ENCODE results near the gene SUGCT. TPM values are rescaled to one million over a fixed set of nuclear protein-coding genes. Genes with fewer than 3 reads are reported as not detected.
A peak's percentile ranks its signal among the peaks of the same experiment; 100 is the strongest.

The SUGCT gene
- total RNA-seq, 1 experiment from 2014 or later, result 14.4 TPM

DNA sequence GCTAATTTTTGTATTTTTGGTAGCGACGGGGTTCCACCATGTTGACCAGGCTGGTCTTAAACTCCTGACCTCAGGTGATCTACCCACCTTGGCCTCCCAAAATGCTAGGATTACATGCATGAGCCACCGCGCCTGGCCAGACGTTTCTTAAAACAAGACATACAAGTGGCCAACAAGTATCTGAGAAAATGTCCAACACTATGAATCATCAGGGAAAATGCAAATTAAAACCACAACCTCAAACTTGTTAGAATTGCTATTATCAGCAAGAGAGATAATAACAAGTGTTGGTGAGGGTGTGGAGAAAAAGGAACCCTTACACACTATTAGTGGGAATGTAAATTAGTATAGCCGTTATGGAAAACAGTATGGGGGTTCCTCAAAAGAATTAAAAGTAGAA lies 148.6 kb downstream of the SUGCT start:
- no peak for DNase-seq (ENCODE audit: low read depth, low spot score)
- in situ Hi-C loops (cut with HindIII; ENCODE audit: low pct_unique_long_range_greater_than_20kb, low sequenced_read_pairs), result no loop called here

DNA sequence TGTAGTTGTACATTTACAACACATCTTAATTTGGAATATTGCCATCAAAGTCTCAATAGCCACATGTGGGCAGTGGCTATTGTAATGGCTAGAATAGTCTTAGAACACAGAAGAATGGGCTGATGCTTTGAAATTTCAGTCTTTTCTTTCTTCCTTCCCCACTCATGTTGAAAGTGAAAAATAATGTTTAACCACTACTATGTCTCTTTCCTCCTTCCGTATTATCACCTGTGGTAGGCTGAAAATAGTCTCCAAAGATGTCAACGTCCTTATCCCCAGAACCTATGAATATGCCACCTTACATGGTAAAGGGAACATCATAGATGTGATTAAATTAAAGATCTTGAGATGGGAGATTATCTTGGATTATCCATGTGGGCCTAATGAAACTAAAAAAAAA lies 154.0 kb downstream of the SUGCT start:
- in situ Hi-C loops (cut with HindIII; ENCODE audit: low pct_unique_long_range_greater_than_20kb, low sequenced_read_pairs), result no loop called here
- no peak for DNase-seq (ENCODE audit: low read depth, low spot score)

DNA sequence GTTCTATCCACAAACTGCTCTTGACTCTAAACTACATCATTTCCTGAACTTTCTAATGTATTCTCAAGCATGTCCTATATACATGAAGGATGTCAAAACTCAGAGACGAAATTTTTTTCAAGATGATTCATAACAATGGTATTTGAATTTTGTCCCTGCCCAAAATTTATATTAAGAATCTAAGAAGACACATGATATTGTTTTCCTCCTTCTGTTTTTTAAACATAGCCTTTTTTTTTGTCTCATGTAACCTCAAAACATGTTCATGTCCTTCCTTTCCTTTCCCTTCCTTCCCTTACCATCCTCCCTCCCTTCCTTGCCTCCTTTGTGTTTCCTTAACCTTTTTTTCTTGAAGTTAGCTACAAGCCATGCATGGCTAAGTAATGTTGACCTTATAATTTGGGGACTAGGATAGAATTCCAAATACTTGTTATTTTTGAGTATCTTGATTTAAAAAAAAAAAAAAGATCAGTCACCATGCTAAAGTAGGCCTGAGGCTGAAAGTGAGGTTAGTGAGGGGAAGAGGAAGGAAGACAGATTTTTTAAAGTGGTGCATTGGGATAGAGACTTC lies 163.0 kb downstream of the SUGCT start:
- in situ Hi-C loops (cut with HindIII; ENCODE audit: low pct_unique_long_range_greater_than_20kb, low sequenced_read_pairs), result no loop called here
- no peak for DNase-seq (ENCODE audit: low read depth, low spot score)

DNA sequence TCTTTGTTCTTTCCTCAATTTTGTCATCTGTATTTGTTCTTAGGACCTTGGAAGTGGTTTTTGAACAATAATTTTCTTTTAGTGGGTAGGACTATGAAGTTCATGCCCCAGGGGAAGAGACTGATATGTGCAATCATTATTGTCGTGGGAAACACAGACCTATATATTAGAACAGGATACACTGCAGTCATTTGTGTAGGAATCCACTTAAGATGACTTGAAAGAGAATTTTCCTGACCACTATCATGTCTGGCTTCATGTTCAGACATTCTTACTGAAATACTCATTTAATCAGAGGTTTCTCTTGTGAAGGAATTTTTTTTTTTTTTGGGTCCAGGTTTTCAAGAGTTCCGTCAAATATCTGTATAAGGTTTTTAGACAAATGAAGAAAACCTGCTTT lies 163.6 kb downstream of the SUGCT start:
- in situ Hi-C loops (cut with HindIII; ENCODE audit: low pct_unique_long_range_greater_than_20kb, low sequenced_read_pairs), result no loop called here
- peak; percentile 89 for DNase-seq (ENCODE audit: low read depth, low spot score)

DNA sequence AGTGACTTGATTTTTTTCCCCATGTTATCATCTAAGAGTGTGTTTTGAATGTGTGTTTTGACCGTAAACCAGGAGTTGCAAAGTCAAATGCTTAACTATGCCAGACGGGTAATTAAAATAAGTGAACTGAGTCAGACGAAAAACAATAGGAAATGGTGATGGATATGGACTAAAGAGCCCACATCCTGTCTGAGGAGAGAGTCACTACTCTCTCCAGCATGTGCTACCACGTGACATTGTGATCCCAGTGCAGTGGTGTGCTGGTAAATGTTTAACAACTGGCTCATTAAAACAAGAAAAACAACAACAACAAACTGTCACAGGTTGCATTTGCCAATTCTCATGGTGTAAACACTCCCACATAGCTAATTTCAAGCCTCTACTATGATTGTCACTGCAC lies 164.3 kb downstream of the SUGCT start:
- in situ Hi-C loops (cut with HindIII; ENCODE audit: low pct_unique_long_range_greater_than_20kb, low sequenced_read_pairs), result no loop called here

DNA sequence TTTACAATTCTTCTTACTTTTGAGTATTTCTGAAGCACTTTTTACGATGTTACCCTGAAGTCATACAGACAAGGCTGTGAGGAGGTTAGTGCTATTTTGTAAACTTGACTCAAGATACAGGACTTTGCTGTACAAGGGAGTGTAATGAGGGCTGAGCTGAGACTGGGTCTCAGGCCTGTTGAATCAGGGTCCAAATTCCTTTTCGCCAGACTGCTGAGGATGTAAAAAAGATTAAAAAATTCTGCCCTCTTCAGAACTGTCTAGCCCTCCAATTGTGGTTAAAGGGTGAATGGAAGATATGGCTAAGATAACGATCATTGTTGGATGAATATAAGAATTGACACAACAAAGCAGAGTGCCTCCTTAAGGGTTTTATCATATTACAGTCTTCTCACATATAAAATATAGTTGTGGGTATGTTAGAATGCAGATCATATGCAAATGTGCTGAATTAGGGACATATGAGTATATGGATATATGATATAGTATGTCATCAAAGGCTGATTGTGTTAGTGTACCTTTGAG lies 165.4 kb downstream of the SUGCT start:
- no peak for DNase-seq (ENCODE audit: low read depth, low spot score)
- in situ Hi-C loops (cut with HindIII; ENCODE audit: low pct_unique_long_range_greater_than_20kb, low sequenced_read_pairs), result no loop called here

More for the DNA sequence above, 164.3 kb downstream of the SUGCT start:
- DNase-seq (ENCODE audit: low read depth, low spot score), result peak; percentile 54

DNA sequence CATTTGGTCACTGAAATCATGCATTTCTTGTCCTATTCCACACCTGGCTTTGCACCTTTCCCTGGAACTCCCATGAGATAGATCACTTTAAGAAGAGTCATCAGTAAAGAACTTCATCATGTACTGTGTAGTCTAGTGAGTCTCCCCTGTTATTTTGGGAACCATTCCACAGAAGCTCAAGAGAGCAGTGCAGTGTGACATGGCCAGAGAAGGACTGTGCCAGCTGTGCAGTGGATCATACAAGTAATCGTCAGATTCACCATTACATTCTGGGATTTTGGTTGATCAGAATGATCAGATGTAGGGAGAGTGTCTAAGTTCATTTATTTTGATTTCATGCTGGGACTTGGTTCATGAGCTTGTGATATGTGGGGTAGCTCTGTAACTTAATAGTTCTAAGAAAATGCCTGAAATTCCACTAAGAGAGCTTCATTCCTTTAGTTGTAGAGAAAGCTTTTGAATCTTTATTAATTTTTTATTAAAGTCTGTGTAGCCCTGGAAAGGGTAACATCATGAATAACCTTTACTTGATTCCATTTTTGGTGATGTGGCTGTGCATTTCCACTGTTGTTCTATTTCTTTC lies 166.8 kb downstream of the SUGCT start:
- in situ Hi-C loops (cut with HindIII; ENCODE audit: low pct_unique_long_range_greater_than_20kb, low sequenced_read_pairs), result no loop called here
- DNase-seq (ENCODE audit: low read depth, low spot score), result no peak

DNA sequence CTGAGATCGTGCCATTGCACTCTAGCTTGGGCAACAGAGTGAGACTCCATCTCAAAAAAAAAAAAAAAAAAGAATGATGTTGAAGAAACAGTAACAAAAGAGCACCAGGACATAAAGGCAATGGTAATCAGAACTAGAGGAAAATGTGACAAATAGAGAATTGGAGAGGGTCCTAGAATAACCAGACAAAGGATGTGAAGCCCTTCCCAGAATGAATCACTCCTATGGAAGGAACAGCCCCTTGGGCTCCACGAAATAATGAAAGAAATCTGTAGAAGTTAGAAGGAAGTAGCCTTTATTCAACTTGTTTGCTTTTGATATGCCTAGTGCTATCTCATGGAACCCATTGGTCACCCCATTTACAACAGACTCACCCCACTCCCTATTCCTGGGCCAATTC lies 169.2 kb downstream of the SUGCT start:
- DNase-seq (ENCODE audit: low read depth, low spot score), result no peak
- in situ Hi-C loops (cut with HindIII; ENCODE audit: low pct_unique_long_range_greater_than_20kb, low sequenced_read_pairs), result no loop called here

DNA sequence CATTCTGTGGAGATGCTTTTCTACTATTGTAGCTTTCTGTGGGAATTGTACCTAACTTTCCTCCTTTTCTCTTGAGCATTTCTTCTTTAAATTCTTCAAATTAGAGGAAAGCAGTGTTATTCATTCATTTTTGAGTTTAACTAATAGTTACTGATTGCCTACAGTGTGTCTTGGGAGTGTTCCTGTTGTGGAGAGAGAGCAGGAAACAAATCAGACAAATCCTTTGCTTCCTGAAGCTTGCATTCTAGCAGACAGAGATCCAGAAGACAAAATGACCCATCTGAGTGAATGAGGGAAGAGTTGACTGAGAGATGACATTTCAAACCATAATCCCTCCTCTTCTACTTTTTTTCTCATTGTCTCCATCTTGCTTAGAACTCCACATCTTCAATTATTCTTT lies 170.4 kb downstream of the SUGCT start:
- in situ Hi-C loops (cut with HindIII; ENCODE audit: low pct_unique_long_range_greater_than_20kb, low sequenced_read_pairs), result no loop called here
- DNase-seq (ENCODE audit: low read depth, low spot score), result no peak

DNA sequence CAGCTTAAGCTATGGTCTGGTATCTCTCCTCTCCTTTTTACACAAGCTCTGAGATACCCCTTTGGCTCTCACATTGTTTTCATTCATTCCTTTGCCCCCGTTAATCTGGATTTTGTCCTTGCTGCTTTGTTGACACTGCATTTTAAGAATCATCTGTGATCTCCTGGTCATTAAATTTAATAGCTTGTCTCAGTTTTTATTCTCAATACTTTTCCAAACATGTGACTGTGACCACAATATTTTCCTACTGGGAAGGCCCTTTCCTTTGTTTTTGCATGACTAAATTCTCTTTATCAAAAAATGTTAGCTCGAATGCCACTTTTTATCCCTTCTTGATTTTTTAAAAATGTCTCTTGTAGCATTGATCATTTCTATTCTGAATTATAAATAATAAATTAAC lies 171.2 kb downstream of the SUGCT start:
- in situ Hi-C loops (cut with HindIII; ENCODE audit: low pct_unique_long_range_greater_than_20kb, low sequenced_read_pairs), result no loop called here

DNA sequence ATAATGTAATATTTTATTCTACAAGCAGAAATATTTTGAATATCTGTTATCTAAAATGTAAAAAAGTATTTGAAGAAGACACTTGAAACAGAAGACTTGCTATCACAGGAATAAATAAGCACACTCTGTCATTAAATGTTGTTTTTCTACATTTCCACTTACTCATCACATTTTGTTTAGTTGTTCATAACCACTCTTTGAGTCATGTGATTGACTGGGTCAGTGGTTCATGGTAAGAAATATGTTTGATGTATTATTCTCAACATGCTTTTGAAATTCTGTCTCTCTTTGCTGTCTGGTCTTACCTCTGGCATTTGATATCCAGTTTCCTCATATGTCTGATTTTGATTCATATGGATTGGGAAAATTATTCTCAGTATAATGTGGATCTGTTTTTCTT lies 171.8 kb downstream of the SUGCT start:
- in situ Hi-C loops (cut with HindIII; ENCODE audit: low pct_unique_long_range_greater_than_20kb, low sequenced_read_pairs), result no loop called here
- DNase-seq (ENCODE audit: low read depth, low spot score), result peak; percentile 14

More for the DNA sequence above, 171.2 kb downstream of the SUGCT start:
- DNase-seq (ENCODE audit: low read depth, low spot score), result no peak

DNA sequence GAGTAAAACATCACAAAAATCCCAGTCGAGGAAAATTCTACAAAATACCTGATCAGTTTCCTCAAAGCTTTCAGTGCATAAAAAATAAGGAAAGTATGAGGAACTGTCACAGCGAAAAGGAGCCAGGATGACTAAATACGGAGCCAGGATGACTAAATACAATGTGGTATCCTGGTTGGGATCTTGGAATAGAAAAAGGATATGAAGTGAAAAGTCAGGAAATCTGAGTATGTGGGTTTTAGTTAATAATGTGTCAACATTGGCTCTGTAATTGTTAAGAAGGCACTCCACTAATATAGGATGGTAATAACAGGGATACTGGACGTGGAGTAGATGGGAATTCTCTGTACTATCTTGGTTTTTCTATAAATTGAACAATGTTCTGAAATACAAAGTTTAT lies 175.5 kb downstream of the SUGCT start:
- in situ Hi-C loops (cut with HindIII; ENCODE audit: low pct_unique_long_range_greater_than_20kb, low sequenced_read_pairs), result no loop called here
- no peak for DNase-seq (ENCODE audit: low read depth, low spot score)

DNA sequence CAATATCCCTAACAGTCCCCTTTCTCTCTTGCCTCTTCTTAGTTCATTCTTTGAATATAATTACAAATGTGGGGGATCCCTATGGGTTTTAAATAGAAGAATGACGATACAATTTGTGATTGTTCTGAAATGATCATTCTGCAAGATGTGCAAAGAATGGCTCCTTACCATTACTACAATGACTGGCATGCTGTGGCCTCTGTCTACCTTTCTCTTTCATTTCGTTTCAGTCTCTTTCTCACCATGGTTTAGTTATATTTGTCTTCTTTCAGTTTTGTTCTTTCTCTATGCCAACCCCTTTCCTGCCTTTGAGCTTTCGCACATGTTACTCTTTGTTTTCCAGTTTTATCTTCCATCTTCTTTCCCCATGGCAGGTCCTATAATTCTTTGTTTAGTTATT lies 176.5 kb downstream of the SUGCT start:
- in situ Hi-C loops (cut with HindIII; ENCODE audit: low pct_unique_long_range_greater_than_20kb, low sequenced_read_pairs), result no loop called here

DNA sequence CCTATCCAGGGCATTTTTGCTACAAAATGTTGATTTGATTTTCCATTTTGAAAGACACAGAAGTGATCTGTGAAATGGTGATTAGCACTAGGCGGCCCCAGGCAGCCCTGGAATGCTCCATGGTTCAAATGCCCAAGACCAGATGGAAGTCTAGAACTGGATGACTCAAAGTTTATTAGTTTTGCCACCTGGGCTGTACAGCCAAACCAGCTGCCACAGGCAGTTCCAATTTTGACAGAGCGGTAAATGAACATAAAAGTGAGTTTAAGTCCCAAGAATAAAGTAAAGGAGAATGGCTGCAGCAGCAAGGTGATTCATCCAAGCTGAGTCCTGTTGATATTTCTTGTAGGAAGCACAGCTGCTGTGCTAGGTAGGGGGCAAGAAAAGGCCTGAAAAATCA lies 180.5 kb downstream of the SUGCT start:
- in situ Hi-C loops (cut with HindIII; ENCODE audit: low pct_unique_long_range_greater_than_20kb, low sequenced_read_pairs), result no loop called here
- DNase-seq (ENCODE audit: low read depth, low spot score), result no peak

More for the DNA sequence above, 176.5 kb downstream of the SUGCT start:
- DNase-seq (ENCODE audit: low read depth, low spot score), result no peak

DNA sequence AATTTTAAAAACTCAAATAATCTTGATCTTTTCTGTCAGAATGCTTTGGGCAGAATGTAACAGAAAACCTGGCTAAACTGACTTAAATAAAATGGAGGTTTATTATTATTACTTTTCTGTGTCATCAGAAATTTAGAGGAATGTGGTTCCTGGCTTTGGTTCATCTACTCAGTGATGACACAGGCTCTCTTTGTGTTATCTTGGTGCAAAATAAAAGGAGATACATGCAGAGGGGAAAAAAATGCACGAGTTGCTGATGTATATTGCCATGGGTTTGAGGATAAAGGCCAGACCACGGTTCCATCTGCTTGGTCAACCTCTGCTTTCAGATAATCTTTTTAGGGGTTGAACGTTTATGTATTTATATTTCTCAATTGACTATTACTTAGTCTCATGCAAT lies 181.4 kb downstream of the SUGCT start:
- in situ Hi-C loops (cut with HindIII; ENCODE audit: low pct_unique_long_range_greater_than_20kb, low sequenced_read_pairs), result no loop called here
- peak; percentile 57 for DNase-seq (ENCODE audit: low read depth, low spot score)

DNA sequence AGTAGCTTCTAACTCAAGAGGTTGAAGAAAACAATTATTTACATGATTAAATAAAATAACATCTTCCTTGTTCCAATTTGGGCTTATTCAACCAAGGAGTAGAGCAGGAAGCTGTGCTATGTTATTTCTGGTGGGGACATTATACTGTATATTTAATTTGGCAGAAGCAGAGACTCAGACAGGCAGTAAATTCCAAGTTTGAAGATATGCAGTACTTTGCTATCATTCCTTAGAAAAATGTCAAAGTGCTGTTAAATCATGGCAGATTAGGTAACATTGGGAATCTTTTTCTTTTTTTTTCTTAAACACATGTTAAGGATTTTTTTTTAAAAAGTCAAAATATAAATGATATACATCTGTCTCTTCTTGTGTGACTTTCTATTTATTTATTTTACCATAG lies 190.1 kb downstream of the SUGCT start:
- no peak for DNase-seq (ENCODE audit: low read depth, low spot score)
- in situ Hi-C loops (cut with HindIII; ENCODE audit: low pct_unique_long_range_greater_than_20kb, low sequenced_read_pairs), result loop anchor here (25.0 kb wide), 1 partner anchor 287 kb away; no protein-coding TSS in a partner anchor

DNA sequence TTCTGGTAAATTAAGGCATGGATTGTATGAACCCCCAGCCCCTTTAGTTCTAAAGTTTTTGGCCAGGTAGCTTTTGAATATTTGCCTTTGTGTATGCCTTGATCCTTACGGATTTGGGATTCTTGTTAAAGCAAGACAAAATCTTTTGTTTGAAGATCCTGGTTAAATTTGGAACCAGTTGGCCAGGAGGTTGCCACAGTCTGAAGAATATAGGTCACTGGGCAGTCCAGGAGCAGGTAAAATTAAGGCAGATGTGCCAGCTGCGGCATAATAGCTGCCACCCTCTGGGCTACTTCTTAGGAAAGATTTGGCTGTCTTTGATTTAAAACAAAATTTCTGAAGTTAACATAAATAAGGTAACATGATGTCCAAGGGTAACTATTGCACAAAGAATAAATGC lies 192.3 kb downstream of the SUGCT start:
- in situ Hi-C loops (cut with HindIII; ENCODE audit: low pct_unique_long_range_greater_than_20kb, low sequenced_read_pairs), result loop anchor here (25.0 kb wide), 1 partner anchor 285 kb away; no protein-coding TSS in a partner anchor
- no peak for DNase-seq (ENCODE audit: low read depth, low spot score)

DNA sequence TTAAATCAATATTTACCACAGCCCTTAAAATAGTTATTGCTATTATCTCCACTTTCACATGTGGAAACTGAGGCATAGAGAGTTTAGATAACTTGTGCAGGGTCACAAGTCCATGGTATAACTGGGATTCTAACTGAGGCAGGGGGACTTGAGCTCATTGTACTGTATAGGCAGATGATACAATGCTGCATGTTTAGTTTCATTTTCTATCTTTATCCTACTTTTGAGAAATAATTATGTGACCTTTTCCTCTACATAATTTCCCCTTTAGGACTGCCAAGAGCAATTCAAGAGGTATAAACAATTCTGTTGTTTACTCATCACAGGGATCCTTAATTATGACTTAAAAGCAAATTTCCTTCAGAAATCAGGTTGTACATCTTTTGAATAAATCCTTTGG lies 193.1 kb downstream of the SUGCT start:
- in situ Hi-C loops (cut with HindIII; ENCODE audit: low pct_unique_long_range_greater_than_20kb, low sequenced_read_pairs), result loop anchor here (25.0 kb wide), 1 partner anchor 284 kb away; no protein-coding TSS in a partner anchor
- no peak for DNase-seq (ENCODE audit: low read depth, low spot score)

DNA sequence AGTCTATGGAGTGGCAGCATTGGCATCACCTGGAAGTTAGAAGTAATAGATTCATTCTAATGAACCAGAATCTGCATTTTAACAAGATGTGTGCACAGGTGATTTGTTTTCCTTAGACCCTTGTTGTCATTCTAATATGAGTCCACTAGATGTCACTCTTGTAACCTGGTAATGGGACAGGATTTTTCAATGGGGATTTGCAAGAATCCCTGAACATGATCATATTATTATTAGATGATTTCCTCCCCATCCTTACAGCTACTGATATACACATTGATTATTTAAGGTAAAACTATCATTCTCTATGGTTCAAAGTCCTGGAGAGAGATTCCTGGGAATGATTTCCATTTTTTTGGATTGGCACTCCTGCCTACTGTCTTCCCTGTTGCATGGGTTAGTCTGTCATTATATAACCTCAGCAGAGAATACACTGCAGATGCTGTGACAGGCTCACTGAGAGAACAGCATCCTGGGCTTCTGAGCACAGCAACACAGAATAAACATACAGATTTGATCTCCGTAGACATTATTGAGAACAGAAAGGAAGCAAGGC lies 194.9 kb downstream of the SUGCT start:
- peak; percentile 82 for DNase-seq (ENCODE audit: low read depth, low spot score)
- in situ Hi-C loops (cut with HindIII; ENCODE audit: low pct_unique_long_range_greater_than_20kb, low sequenced_read_pairs), result loop anchor here (25.0 kb wide), 1 partner anchor 283 kb away; no protein-coding TSS in a partner anchor
